HG02642 (cell line): Measurements from ENCODE around the gene SCYGR8.
A peak's percentile ranks its signal among the peaks of the same experiment; 100 is the strongest.

Source experiments
- ATAC-seq: cut with Tn5 transposase; IDR thresholded peaks from one replicate; pipeline ENCODE4 v1.9.1; 2021; ENCODE audit warnings: mild to moderate bottlenecking; ENCODE audit not compliant: unreplicated experiment, poor library complexity

Gene SCYGR8

GRCh38 chr2:227759411-227760118, 13.9 kb downstream of the SCYGR8 start:
- no peak for ATAC-seq

GRCh38 chr2:227761740-227762476, 16.2 kb downstream of the SCYGR8 start:
- no peak for ATAC-seq

DNA sequence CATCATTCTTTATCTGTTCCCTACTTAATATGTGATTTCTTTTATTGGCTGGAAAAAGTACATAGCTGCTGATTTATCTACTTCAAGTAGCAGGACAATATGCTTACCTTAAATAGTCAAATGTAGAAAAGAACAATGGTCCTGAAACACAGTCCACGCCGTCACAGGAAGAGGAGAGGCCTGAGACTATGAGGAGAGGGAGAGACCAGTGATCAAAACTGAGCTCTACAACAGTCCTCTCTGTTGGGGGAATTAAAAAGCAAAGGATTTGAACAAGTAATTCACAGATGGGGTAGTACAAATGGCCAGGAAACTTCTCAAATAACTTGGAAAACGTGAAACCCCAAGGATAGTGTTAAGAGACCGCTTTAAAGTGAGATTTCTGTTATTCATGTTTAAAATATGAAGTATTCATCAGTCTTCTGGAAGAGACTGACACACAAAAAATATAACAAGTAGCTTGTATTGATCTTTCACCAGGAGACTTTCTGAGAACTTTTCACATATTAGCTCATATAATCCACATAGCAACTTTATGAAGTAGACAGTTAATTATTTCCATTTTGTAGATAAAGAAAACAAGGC, 20.2 kb downstream of the SCYGR8 start:
- ATAC-seq: peak; percentile 8

DNA sequence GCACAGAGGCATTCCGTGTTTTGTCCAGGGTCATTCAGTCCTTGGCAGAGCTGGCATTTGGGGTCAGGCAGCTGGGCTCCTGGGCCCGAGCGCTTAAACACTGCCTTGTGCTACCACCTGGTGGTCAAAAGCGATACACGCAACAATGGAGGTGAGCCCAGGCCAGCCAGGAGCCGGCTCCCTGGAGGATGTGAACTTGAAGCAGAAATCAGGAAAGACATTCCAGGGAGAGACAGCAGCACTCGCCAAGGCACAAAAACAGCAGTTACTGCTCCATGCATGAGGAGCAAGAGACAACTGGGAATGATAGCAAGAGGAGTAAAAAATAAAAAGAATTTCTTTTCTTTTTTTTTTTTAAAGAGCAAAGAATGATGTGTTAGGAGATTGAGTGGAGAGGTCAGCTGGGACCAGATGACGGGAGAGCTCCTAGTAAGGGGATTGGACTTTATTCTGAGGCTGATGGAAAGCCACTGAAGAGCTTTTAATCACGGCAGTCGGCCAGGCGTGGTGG, 20.7 kb downstream of the SCYGR8 start:
- ATAC-seq: peak; percentile 100

GRCh38 chr2:227767830-227768229, 22.1 kb downstream of the SCYGR8 start:
- no peak for ATAC-seq

GRCh38 chr2:227772197-227772661, 26.5 kb downstream of the SCYGR8 start:
- no peak for ATAC-seq

GRCh38 chr2:227772932-227773331, 27.2 kb downstream of the SCYGR8 start:
- ATAC-seq: no peak

DNA sequence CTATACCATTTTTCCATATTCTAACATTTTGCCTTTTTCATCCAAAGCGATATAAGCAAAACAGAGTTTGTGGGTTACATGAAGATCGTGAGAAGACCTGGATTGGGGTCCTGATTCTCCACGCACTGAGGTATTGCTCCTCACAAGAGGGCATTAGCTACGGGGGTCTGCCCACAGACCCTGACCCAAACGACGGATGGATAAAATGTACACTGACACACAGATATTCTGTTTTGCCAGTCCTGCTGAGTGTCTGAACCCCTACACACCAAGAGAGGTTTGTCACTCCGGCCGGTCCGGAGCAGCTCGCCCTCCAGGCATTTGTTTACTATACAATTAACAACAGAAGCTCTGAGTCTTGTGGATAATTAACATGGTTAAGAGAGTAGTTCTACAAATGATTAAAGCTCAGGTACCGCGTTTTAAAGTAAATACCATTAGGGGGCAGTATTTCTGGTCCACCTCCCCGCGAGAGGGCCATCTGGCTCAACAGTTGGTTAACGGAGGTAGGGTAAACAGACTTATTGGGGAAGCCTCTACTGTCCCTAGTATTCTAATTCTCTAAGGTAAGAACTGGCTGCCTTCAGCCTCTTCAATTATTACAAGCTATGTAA, 28.4 kb downstream of the SCYGR8 start:
- ATAC-seq: peak; percentile 42

GRCh38 chr2:227774895-227775842, 29.5 kb downstream of the SCYGR8 start:
- ATAC-seq: no peak

DNA sequence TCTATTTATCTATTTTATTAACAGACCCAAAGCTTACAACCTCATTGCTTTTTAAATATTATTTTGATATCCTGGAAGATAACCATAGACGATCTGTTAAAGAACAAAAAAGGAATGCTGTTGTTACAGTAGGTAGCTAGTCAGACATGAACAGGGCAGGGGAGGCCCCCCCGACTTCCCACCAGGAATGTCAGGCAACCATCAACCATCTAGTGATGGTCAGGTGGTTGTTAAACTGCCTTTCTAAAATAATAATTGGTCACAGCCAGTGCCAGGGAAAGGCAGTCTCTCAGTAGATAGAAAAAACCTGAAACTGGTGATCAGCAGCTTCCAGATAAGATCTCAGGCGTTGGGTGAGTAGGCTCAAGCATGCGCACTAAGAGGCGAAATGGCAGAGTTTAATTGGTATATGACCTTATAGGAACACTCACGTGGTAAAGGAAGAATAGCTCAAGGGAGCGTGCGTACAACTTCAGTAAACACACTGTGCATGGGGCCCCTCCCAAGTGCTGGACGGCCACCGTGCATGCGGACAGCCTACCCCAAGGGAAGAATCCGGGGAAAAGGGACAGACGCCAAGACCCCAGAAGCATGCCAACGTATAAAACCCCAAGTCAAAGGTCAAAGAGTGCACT, 35.4 kb downstream of the SCYGR8 start:
- ATAC-seq: no peak

DNA sequence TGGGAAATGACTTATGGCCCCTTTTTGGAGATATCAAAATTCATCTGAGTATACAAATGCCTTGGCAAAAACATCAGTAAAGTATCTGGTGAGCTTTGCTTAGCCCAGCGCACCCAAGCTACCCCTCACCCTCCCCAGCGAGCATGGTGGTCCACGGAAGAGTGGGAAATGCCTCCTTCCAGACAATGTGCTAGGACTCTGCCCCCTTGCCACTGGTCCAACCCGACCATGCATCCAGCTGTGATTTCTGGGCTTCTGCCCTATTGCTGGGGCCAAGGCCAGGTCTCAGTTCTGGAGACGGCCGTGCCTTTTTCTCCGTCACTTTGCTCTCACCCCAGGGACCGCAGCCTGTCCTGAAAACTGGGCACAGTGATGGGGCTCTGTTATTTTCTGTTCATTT, 36.1 kb downstream of the SCYGR8 start:
- ATAC-seq: no peak

GRCh38 chr2:227782804-227783203, 37.1 kb downstream of the SCYGR8 start:
- ATAC-seq: peak; percentile 36

- ATAC-seq: peak; percentile 97
Measured at GRCh38 chr2:227783404-227784138, 37.9 kb downstream of the SCYGR8 start.

DNA sequence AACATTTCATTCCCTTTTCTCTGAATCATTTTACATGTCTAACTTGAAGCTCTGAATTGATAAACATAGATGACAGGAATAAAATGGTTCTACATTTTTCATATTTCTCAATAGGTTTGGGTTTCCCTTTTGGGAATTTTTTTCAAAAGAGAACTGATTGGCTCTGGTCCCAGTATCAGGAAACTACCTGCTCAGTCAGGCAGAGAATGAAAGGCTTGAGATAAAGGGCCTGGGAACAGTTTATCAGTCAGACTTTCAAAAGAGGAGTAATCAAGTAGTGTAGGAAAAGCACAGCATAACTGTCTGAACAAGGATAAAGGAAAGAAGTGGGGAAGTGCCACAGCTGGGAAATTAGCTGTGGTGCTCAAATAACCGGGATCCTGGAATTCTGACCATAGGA, 39.6 kb downstream of the SCYGR8 start:
- ATAC-seq: no peak

DNA sequence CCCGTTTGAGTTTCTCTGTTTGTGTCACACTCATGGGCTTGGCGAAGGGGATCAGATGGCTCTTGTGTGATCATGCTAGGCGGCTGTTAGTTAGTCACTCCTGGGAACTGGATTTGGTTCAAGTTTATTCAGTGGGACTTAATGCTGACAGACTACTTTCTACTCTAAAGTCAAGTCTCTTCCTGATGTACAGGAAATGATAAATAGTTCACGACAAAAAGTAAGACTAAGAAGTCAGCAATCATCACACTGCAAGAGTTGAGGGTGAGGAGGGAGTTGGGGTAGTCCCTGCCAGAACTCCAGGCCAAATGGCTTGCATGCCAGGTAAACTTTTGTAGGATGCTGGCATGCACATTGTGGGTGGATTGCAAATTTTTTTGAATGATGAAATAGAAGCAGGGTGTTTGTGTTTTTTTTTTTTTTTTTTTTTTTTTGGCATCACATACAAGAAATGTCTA, 42.9 kb downstream of the SCYGR8 start:
- no peak for ATAC-seq

GRCh38 chr2:227789803-227790202, 44.1 kb downstream of the SCYGR8 start:
- no peak for ATAC-seq

DNA sequence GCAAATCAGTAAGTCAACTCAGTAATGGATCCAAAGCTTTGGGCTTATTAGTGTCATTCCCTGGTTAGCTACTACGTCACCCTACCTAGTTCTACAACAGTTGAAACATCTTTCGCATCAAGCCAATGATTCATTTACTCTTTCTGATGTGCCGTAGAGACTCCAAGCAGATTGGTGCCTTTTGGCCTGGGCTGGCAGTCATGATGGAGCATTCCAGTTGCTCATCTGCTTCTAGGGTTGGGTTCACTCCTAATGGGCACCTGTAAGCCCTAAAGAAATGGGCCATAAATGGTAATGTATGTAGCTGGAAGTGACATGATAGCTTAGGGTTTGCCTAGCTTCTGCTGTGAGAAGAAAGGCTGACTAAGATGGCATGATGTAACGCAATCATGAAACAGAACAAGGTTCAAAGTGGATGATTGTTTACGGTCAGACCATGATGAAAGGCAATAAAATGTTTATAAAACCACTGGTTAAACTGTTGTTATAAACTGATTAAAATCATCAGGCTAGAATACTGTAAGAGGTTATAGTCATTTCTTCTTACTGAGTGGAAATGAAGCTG, 47.5 kb downstream of the SCYGR8 start:
- no peak for ATAC-seq
